Fibroblast of lung (primary cell): ENCODE measurements around the gene GAS7.

Experiments
- CTCF ChIP-seq, 2 donors: IDR thresholded peaks in 1 of 2; conservative IDR thresholded peaks in 1 of 2; 1 replicate in 1 of 2; 2 replicates in 1 of 2; pipeline ENCODE4 v1.5.1; 2011 to 2012; ENCODE audit warnings: low read length in 2 of 2, control low read depth in 1 of 2, inconsistent platforms in 1 of 2, low read depth in 1 of 2, mild to moderate bottlenecking in 1 of 2
- EZH2 ChIP-seq: IDR thresholded peaks from 2 replicates; pipeline ENCODE4 v1.5.1; 2012; ENCODE audit warnings: low read length, control low read depth, mild to moderate bottlenecking; ENCODE audit errors: missing control alignments

GRCh38 chr17:9862949-9863348 lies 335.5 kb downstream of the GAS7 start:
- TF ChIP-seq CTCF (conservative IDR thresholded peaks at IDR 0.05 in 1 of 2, IDR thresholded peaks at IDR 0.05 in 1 of 2; ENCODE audit: low read depth in 1 of 2, low read length in 2 of 2) (no peak), EZH2 (no peak)
